Stimulated activated CD4-positive, alpha-beta T cell treated with anti-CD3 and anti-CD28 coated beads, Interleukin-15, amount 100 ng/mL, for 1 hour (primary cell): ENCODE results near the gene MTMR10.

Experiments
- DNase-seq, 2 donors: peaks; one replicate each; pipeline ENCODE4 v3.0.0-alpha.2; 2020; ENCODE audit warnings: low read depth in 1 of 2, low spot score in 1 of 2

Gene MTMR10

DNA sequence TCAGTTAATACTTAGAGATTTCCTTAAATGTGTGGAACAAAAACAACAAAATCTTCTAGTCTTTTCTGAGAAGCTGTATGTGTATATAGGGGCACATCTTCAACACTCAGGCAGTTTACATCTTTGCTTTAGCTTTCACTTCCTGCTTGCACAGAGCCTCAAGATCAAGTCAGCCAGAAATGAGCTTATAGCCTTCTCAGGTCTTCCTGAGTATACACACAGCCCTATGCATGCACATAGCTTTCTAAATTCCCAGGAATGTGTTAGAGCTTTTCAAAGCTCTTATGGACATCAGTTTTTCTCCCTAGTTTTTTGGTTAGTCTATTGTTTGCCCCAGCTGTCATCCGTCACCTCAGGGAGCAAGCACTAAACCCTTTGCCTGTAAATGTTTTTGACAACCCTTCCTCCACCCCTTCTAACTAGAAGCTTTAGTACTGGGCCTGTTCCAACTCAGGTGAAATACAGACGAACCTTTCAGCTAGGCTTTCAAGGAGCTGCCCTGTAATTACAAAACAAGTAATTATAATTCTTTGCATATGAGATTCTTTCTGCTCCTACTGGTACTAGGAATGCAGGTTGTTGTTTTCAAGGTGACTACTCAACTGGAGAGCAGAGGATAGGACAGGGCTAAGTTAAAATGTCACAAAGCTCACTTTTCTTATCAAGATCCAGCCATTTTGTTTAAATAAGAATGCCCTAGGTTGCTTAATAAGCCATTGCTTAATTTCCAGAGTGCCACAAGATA lies 22.6 kb upstream of the MTMR10 start:
- no peak for DNase-seq

DNA sequence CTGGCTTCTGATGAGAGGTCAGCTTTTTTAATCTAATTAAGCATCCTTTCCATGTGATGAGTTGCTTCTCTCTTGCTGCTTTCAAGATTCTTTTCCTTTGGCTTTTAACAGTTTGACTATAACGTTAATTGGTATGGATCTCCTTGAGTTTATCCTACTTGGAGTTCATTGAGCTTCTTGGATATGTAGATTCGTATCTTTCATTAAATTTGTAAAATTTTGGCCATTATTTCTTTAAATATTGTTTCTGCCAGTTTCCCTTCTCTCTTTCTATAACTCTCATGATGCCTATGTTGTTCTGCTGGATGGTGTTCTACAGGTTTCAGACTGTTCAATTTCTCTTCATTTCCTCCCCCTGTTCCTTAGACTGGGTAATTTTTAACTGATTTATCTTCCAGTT lies 21.0 kb upstream of the MTMR10 start:
- no peak for DNase-seq

DNA sequence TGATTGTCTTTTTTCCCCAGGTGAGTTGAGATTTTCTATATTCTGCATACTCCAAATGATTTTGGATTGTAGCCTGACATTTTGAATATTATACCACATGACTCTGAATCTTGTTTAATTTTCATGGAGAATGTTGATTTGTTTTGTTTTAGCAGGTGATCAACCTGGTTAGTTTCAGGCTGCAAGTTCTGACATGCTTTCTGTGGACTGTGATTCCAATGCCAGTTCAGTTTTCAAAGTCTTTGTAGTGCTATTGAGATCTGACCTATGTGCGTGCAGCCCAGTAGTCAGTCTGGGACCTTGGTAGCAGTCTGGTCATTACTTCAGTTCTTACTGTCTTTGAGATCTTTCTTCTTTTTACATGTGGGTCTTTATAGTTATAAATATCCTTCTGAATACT lies 18.6 kb upstream of the MTMR10 start:
- DNase-seq, result no peak

DNA sequence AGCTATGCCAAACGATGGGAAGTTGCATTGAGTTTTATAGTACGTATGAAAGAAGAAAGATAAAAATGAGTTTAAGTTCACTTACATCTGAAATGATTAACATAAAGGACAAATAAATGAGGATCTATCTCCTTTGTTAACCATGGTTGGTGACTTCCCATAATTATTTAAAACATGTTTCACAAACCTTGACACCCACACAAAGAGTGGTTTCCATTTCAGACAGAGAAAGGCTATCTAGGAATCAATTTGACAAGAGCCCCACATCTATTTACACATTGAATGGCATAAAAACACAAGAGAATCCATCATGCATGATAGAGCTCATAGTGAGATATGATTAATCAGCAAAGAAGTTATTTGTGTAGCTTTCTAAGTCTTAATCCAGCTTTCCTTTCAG lies 14.2 kb upstream of the MTMR10 start:
- no peak for DNase-seq

DNA sequence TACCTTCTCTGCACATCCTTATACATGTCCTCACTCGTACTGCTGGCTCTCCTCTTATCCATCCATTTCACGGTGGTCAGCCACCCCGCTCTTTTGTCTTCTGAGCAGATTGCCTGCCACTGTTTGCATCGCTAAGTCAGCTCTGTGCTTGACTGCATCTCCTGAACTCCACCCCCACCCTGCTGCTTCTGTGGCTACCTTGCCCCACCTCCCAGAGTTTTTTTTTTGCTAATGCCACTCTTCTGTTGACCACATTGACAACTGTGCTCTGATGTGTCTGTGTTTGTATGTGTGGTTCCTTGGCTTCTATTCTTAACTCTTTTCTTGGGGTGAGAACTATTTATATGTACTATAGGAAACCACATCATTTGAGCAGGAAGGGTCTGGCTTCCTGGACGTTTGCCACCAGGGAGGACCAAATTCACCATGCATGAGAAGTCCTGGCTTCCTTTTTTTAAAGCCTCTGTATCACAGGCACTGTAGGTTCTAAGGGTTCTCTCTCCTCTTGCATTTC lies 12.8 kb upstream of the MTMR10 start:
- DNase-seq, result no peak

DNA sequence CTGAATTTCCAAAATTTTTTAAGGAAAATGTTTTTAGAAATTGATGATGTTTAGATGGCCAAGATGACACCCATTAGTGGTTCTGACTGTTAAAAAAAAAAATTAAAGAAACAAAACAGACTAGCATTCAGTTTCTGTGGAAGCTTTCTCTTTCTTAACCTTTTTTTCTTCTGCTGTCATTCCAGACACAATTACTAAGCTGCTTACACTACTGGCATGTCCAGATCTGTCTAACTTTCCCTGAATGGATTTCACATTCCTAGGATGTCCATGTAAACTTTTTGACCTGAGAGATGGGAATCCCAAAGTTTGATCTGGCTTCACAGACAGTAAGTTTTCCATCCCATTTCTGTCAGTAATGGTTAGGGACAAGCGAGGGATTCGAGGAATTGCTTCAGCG lies 10.3 kb upstream of the MTMR10 start:
- DNase-seq, result no peak

DNA sequence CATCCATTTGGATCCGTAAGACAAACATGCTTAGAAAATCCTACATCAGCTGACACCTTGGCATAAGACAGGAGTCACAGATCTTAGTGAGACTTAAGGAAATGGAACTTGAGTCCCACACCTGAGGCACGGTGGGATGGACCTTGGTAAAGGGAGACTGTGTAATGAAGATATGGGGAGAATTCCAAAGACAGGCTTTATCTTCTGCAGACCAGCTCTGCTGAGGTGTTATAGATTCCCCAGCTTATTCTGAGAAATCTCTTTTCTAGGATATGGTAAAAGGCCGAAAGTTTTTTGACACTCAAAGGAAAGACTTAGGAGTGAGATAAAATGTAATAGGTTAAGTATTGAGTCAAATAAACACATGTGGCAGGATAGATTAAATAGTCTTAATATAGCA lies 8.3 kb upstream of the MTMR10 start:
- no peak for DNase-seq

DNA sequence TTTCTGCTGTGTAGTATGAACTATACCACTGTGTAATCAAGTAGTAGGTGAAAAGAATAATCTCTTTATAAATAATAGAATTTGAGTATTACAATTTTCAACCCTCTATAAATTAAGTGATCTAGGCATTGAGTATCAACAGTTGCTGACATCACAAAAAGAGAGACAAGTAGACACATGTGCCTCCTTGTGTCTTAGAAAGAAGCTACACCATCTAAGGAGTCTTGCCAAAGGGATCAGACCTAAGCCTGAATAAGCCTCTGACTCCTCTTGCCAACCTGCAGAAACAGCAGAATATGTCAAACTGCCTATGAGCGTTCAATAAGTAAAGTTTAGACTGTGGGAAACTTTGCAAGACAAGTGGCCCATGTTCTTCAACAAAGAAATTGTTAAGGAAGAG lies 5.8 kb upstream of the MTMR10 start:
- DNase-seq, result no peak

DNA sequence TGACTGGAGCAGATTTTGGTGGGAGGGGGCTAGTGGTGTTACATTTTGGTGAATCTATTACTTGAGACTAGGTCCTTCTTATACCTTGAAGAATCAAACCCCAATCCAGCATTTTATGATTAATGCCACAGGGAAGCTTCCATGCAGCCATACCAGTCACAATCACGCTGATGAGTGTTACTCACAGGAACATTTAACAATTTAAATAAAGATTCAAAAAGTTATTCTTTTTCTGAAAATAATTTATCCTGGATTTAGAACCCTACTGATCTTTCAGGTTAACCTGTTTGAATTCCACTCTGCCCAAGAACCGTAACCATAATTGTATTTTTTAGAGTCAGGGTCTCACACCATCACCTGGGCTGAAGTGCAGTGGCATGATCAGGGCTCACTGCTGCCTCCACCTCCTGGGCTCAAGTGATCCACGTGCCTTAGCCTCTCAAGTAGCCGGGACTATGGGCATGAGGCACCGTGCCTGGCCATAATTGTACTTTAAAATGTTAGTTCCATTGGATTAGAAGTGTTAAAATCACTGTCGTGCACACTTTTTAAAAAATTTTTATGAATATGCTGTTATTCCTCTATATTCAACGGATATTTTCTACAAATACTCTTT lies 929 bp upstream of the MTMR10 start:
- DNase-seq, result no peak

DNA sequence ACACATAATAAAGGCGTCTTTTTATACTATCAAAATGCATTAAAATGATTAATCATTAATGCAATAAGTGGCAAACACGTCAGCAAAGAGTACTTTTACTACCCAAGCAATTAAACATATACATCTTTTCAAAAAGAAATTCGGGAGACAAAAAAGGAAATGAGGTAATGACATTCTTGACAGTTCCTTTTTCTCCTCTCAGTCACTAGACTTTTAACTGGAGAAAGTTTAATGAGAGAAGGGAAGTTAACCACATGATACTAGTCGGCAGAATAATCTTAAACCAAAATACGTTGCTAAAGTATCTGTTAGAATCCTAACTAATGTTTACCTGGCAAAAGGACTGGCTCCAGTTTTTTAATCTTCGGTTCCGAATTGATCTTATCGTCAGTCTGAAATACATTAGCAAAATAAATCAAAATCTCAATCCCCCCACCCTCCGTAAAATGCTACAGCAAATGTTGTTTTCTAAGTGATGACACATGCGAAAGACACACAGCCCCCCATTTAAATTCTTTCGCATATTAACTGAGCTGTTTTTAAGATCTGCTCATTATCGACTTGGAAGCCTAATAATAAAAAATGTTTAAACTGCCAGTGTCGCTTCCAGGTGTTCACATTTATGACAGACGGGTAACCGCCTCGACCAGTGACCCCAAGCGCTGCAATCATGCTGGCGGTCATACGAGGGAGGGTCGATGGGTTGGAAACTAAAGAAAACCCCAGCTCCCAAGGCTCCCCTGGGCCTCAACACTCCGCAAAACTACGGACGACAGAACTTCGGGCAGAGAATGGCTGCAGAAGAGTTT lies 778 bp downstream of the MTMR10 start:
- DNase-seq, result no peak

DNA sequence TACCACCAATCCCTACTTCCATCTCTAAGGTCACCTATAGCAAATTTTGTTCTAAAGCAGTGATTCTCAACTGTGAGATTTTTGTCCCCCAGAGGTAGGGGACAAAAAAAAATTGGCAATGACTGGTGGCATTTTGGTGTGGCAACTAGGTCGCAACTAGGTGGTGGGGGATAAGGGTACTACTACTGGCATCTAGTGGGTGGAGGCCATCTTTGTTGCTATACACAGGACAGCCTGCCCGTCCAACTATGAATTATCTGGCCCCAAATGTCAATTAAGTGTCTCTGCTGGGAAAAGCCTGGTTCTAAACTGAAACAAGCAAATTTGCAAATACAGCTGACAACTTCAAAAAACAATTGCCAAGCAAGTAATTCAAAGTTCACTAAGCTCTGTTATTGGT lies 1.4 kb downstream of the MTMR10 start:
- no peak for DNase-seq

DNA sequence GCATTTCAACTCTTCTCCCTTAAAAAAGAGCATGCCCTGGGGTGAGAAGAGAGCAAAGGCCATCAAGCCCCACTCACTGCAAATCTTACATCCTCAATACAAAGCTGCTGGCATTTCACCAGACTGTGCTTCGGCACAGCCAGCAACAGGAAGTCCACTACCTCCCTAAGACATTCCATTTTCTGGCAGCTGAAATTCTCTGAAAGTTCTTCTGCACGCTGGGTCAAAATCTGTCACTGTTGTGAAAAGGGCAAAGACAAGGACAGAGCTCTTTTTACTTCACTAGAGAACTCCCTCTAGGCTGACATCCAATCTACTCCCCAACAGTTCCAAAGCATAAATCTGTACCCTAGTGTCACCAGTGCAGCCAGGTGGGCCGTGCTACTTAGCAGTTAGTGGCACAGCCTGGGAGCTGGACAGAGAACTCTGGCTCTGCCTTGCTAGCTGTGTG lies 6.3 kb downstream of the MTMR10 start:
- no peak for DNase-seq

DNA sequence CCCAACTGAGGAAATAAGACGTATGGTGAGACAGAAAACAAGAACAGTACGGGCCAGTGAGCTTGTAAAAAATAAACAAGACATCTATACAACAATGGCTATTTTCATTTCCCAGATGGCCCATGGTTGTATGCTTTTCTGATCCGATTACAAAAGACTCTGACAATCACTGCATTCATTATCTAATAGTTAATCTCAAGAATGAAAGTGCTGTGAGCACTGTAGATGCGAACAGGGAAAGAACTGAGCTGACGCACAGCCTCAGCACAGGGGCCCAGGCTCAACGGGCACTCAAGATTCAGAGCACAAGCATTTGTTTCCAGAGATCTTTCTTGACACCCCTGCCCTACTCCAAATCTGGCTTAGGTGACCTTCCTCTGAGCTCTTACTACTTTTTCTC lies 6.9 kb downstream of the MTMR10 start:
- no peak for DNase-seq

DNA sequence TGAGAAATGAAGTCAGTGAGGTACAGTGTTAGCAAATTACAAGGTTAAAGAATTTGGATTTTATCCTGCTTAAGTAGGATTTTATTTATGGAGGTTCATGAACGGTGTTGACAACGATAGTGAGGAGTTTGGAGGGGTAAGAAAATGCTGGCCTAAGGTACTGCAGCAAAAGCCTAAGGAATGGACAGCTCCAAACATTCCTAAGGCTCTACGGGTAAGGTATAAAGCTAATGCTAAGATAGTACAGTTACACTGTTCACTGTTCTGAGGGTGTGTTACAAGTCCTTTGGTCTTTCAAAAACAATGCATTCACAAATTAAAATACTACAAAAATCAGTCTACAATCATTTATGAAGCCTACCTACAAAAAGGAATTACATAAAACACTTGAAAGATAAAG lies 7.3 kb downstream of the MTMR10 start:
- DNase-seq, result no peak

DNA sequence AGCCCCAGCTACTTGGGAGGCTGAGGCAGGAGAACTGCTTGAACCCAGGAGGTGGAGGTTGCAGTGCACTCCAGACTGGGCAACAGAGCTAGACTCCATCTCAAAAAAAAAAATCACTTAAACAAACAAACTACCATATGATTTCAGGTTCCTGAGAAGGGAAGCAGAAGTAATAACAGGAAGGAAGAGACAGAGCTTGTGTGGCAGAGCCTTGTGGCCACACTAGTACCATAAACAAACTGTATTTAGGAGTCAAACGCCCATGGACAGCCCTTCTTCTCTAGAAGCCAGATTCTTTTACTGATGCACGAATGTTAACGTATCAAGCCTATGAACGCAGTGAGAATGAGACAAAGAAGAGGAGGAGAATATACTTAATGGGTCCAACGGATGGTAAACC lies 12.0 kb downstream of the MTMR10 start:
- DNase-seq, result no peak

DNA sequence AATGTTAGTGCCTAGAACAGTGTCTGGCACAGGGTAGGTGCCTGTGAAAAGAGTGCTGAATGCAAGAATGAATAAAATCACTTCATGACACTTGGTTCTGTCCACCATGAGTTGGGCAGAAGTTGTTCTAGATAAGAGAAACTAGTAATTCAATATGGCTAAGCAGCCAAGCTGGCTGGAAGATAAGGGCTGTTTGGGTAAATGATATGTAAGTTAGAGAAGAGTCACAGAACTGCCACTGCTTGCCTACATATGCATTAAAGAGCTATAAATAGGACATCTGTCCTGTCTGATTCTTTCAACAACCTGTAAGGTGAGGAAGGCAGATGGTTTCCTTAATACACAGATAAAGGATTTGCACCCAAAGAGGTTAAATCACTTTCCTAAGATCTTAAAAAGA lies 13.1 kb downstream of the MTMR10 start:
- DNase-seq, result no peak

DNA sequence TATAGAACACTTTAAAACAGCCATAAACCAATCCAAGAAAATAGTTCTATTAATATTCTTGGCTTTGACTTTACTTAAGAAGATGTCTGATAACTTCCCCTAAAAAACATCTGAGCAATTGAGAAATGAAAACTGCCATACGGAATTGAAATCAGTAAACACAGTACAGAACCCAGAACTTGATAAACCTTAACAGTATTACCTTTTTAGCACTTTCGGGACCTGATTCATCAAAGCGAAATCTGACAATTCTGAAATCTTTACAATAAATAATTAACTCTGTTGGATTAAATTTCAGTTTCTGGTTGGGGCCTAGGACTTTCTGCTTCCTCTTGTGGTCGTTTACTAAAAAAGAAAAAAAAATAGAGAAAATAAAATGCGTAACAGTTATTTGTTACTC lies 17.3 kb downstream of the MTMR10 start:
- no peak for DNase-seq

DNA sequence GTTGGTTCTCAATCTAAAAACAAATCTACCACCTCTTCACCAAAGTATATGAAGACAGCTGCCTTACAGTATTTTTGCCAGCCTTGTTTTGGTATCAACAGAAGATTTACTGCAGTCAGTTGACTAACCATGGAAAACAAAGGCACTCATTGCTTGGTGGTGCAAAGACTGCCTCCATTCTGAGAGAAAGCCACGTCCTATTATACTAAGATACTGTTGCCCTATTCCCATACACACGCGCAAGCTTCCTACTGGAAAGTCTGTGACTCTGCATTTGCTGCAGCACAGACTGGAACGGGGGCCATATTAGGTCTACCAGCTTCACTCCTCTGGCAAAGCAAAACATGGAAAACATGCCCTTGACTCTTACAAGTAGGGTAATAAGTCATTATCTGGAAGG lies 18.0 kb downstream of the MTMR10 start:
- DNase-seq, result no peak

DNA sequence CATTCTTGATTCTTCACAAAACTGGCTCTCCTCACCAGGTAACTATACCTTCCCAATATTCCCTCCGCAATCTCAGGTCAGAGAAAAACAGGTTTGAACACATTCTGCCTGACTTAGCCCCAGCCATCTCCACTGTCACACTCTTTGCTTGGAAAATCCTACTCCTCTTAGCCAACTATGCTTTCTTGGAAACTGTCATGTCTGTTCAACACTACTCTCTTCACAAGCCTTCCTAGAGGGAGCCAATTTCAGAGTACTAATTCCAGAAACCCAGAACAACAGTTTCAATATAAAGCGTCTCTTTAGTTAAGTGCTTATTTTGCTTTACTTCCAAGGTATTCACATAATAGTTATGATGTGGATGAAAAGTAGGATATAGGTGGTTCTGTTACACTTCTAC lies 21.7 kb downstream of the MTMR10 start:
- no peak for DNase-seq

DNA sequence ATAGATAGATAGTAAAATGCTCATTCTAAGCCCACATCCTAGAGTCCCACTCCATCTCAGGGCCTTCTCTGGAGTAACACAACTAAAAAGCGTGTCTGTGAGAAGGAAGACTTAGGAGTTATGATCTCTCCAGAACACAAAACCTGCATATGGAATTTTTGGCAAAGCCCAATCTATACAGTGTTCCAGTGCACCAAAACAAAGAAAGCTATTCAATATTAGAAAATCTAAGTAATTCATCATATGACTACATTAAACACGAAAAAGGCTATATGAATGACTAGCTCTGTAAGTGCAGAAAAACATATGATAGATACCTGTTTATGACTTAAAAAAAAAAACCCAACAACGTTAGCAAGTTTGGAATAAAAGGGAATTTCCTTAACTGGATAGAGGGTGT lies 27.7 kb downstream of the MTMR10 start:
- DNase-seq, result no peak

DNA sequence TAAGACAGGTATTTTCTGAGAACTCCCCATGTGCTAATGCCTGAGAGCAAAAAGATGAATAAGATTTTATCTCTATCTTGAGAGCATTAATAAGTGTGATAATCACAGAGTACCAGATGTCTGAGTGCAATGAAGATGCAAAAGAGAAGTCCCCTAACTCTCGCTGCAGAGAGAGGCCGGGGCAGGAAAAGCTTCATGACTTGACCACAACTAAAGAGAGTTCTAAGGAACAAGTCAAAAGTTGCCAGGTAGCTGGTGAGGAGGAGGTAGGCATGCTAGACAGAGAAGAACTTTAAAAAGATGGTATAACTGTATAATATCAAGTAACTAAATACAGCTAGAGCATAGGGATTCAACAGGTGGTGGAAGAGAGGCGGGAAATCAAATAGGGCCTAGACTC lies 28.8 kb downstream of the MTMR10 start:
- DNase-seq, result no peak

DNA sequence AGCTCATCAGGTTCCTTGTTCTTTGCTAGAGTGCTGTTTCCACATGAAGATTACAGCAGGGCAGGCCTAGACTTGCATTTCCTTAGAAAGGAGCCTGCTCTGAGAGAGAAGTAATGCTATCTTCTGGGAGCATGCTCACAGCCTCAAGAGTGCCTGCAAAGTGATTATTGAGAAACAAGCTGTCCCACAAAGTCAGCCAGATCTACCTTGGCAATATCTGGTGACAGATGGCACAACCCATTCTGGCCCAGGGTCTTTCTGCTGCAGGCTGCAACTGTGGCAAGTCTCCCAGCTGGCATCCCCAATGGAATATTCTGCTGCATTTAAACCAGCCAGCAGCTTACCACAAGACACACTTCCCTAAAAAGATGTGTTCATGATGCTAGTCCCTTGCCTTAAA lies 29.3 kb downstream of the MTMR10 start:
- DNase-seq, result no peak
